ENCODE data around the gene CFP. TPM values are rescaled to one million over a fixed set of nuclear protein-coding genes. Genes with fewer than 3 reads are reported as not detected.

Gene CFP
- polyA plus RNA-seq, 3 donors, result 461 to 498 (median 491) TPM

DNA sequence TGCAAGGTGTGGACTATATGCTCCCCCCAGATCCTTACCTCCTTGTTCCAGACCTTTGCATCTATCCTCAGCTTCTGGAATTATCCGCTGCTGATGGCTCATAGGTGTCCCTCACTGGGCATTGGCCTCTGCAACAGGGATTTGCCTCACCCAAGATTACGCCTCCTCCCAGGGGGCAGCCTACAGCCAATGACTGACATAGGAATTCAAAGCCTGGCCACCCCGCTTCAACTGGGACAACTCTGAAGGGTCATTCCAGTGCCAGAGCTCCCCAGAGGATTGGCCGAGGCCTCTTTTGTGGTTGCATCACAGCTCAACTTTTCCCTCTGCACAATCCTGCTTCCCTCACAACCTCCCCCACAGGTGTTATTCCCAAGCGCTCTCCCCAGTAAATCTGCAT lies 15.1 kb downstream of the CFP start:
- no peak overlapping the region for H3K4me2 ChIP-seq (replicated peaks; ENCODE audit: extremely low read depth, low read length, poor library complexity, severe bottlenecking)
- no peak overlapping the region for H3K9ac ChIP-seq (ENCODE audit: insufficient read depth, low read length, poor library complexity, severe bottlenecking)
- H4K20me1 ChIP-seq (ENCODE audit: insufficient read depth, low read length), result no peaks in the 10 kb centered on the region
- peaks cover 17% of the 10 kb centered on the region for H3K4me1 Mint-ChIP-seq
- no peaks in the 10 kb centered on the region for H3K79me2 ChIP-seq (ENCODE audit: insufficient read depth, low read length)
- no peaks in the 10 kb centered on the region for H3K36me3 Mint-ChIP-seq
- H3K9me3 Mint-ChIP-seq, result peaks cover 0 to 11% (median 2%) of the 10 kb centered on the region in 7 donors
- 94% methylated on average over 3 of the region's 5 CpGs for WGBS (ENCODE audit: insufficient coverage)
- no peak overlapping the region for H3K4me3 Mint-ChIP-seq
- H3K27me3 ChIP-seq (ENCODE audit: control insufficient read depth in 2 of 2, insufficient read depth in 2 of 2, low read length in 2 of 2), result peaks cover 0 to 6% of the 10 kb centered on the region in 2 donors
- H3K27ac Mint-ChIP-seq, result no peak overlapping the region
- no peak for DNase-seq
- H3K27me3 Mint-ChIP-seq (ENCODE audit: low read depth in 3 of 3), result peaks cover 8 to 18% (median 10%) of the 10 kb centered on the region in 3 donors
- no peaks in the 10 kb centered on the region for H3K9me3 ChIP-seq (replicated peaks in 1 of 2; ENCODE audit: control insufficient read depth in 1 of 2, insufficient read depth in 1 of 2, low read length in 2 of 2)
- H2AFZ ChIP-seq (ENCODE audit: insufficient read depth, low read depth, low read length, poor library complexity, severe bottlenecking), result no peak overlapping the region
- intact Hi-C loops (cut with micrococcal nuclease), result loop anchor here in 1 of 2 donors (5.0 kb wide), 1 partner anchor 37 kb away; no protein-coding TSS in a partner anchor
- no peak overlapping the region for H3K27ac ChIP-seq (ENCODE audit: low read depth in 1 of 2, low read length in 2 of 2)
- no peak for TF ChIP-seq CTCF (IDR thresholded peaks at IDR 0.05)
- H3K4me1 ChIP-seq (ENCODE audit: control insufficient read depth in 1 of 2, insufficient read depth in 2 of 2, low read length in 2 of 2), result peaks cover 11 to 16% of the 10 kb centered on the region in 2 donors
- no peaks in the 10 kb centered on the region for H3K36me3 ChIP-seq (replicated peaks in 1 of 2; ENCODE audit: control insufficient read depth in 1 of 2, insufficient read depth in 2 of 2, low read length in 2 of 2)
- H3K4me3 ChIP-seq (replicated peaks in 1 of 3; ENCODE audit: low read depth in 2 of 3, low read length in 3 of 3), result no peak overlapping the region

DNA sequence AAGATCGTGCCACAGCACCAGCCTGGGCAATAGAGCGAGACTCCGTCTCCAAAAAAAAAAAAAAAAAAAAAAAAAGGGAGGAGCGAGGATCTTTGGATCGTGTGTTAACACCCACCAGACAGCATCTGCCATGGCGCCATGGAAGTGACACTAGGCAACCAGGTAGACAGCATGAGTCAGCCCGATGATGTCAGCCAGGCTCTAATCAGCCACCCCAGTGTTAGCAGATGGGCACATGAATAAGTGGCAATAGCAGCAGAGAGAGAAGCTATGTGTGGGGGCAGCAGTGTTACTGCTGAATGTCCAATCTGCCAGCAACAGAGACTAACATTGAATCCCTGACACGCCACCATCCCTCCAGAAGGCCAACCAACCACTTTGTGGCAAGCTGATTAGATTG lies 16.6 kb downstream of the CFP start:
- Mint-ChIP-seq H3K36me3 (no peaks in the 10 kb centered on the region), H3K9me3 (peaks cover 0 to 9% (median 2%) of the 10 kb centered on the region in 7 donors), H3K4me3 (no peak overlapping the region), H3K27ac (no peak overlapping the region), H3K27me3 (ENCODE audit: low read depth in 3 of 3) (peaks cover 5 to 9% (median 6%) of the 10 kb centered on the region in 3 donors), H3K4me1 (peaks cover 28% of the 10 kb centered on the region)
- WGBS (ENCODE audit: insufficient coverage), result 93% methylated on average over 2 of the region's 8 CpGs
- H3K4me1 ChIP-seq (ENCODE audit: control insufficient read depth in 1 of 2, insufficient read depth in 2 of 2, low read length in 2 of 2), result peaks cover 26 to 27% of the 10 kb centered on the region in 2 donors
- no peaks in the 10 kb centered on the region for H4K20me1 ChIP-seq (ENCODE audit: insufficient read depth, low read length)
- no peak overlapping the region for H3K9ac ChIP-seq (ENCODE audit: insufficient read depth, low read length, poor library complexity, severe bottlenecking)
- H3K79me2 ChIP-seq (ENCODE audit: insufficient read depth, low read length), result no peaks in the 10 kb centered on the region
- no peaks in the 10 kb centered on the region for H3K9me3 ChIP-seq (replicated peaks in 1 of 2; ENCODE audit: control insufficient read depth in 1 of 2, insufficient read depth in 1 of 2, low read length in 2 of 2)
- H3K27me3 ChIP-seq (ENCODE audit: control insufficient read depth in 2 of 2, insufficient read depth in 2 of 2, low read length in 2 of 2), result peaks cover 0 to 4% of the 10 kb centered on the region in 2 donors
- no peak overlapping the region for H2AFZ ChIP-seq (ENCODE audit: insufficient read depth, low read depth, low read length, poor library complexity, severe bottlenecking)
- DNase-seq, result no peak
- no peak for TF ChIP-seq CTCF (IDR thresholded peaks at IDR 0.05)
- H3K36me3 ChIP-seq (replicated peaks in 1 of 2; ENCODE audit: control insufficient read depth in 1 of 2, insufficient read depth in 2 of 2, low read length in 2 of 2), result no peaks in the 10 kb centered on the region
- H3K4me2 ChIP-seq (replicated peaks; ENCODE audit: extremely low read depth, low read length, poor library complexity, severe bottlenecking), result no peak overlapping the region
- intact Hi-C loops (cut with micrococcal nuclease), result no loop called here
- no peak overlapping the region for H3K27ac ChIP-seq (ENCODE audit: low read depth in 1 of 2, low read length in 2 of 2)
- no peak overlapping the region for H3K4me3 ChIP-seq (replicated peaks in 1 of 3; ENCODE audit: low read depth in 2 of 3, low read length in 3 of 3)
